ENCODE results near the gene PIH1D2.

PIH1D2 gene

GRCh38 chr11:112106070-112106469 is 32.3 kb upstream of the PIH1D2 start (continued):
- no peak for TF ChIP-seq ZBTB44 (tag by site-specific recombination; IDR thresholded peaks at IDR 0.05)
- no peak for TF ChIP-seq ZNF292 (tag by site-specific recombination; IDR thresholded peaks at IDR 0.05; ENCODE audit: borderline replicate concordance, low read depth)
- no peak for TF ChIP-seq IKZF3 (tag by site-specific recombination; IDR thresholded peaks at IDR 0.05)
- no peak for TF ChIP-seq INSM2 (tag by site-specific recombination; IDR thresholded peaks at IDR 0.05)
- TF ChIP-seq ZNF335 (tag by site-specific recombination; conservative IDR thresholded peaks at IDR 0.05): no peak
- no peak for TF ChIP-seq ZNF658 (tag by site-specific recombination; IDR thresholded peaks at IDR 0.05)
- no peak for TF ChIP-seq ZSCAN4 (tag by site-specific recombination; IDR thresholded peaks at IDR 0.05)

- POLR2A ChIA-PET: no interaction called here
- CTCF ChIA-PET: interaction anchor here (7.4 kb wide), 1 partner anchor 9 kb away, joined by 36 read pairs; no protein-coding TSS in a partner anchor
These were observed 29.6 kb upstream of the PIH1D2 start for GRCh38 chr11:112103446-112103845.

More at GRCh38 chr11:112103446-112103845, 29.6 kb upstream of the PIH1D2 start:
- no peaks in the 10 kb centered on the region for H3K4me1 ChIP-seq (ENCODE audit: control insufficient read depth, insufficient read depth, low read length)
- TF ChIP-seq INSM2 (tag by site-specific recombination; IDR thresholded peaks at IDR 0.05) (no peak), ZBTB11 (tag by site-specific recombination; conservative IDR thresholded peaks at IDR 0.05; ENCODE audit: low read depth) (no peak), GLIS2 (tag by site-specific recombination; IDR thresholded peaks at IDR 0.05) (no peak), PRDM10 (tag by site-specific recombination; IDR thresholded peaks at IDR 0.05) (no peak), SCRT2 (tag by site-specific recombination; IDR thresholded peaks at IDR 0.05) (no peak), KLF7 (tag by site-specific recombination; IDR thresholded peaks at IDR 0.05; ENCODE audit: borderline replicate concordance) (no peak), MYNN (tag by site-specific recombination; IDR thresholded peaks at IDR 0.05; ENCODE audit: borderline replicate concordance) (no peak), ZFP3 (tag by site-specific recombination; IDR thresholded peaks at IDR 0.05; ENCODE audit: low read depth) (no peak), ZNF473 (tag by site-specific recombination; IDR thresholded peaks at IDR 0.05) (no peak), ZNF24 (tag by site-specific recombination; IDR thresholded peaks at IDR 0.05) (no peak), FEZF1 (tag by site-specific recombination; IDR thresholded peaks at IDR 0.05) (no peak), ZNF626 (tag by site-specific recombination; IDR thresholded peaks at IDR 0.05) (no peak)
- H3K27ac ChIP-seq (ENCODE audit: extremely low read depth, low read depth, low read length): no peak overlapping the region
- H3K9me3 ChIP-seq (ENCODE audit: control insufficient read depth, insufficient read depth, low read depth, low read length): no peaks in the 10 kb centered on the region
- H3K36me3 ChIP-seq (ENCODE audit: control insufficient read depth in 2 of 2, insufficient read depth in 1 of 2, low read length in 2 of 2): no peaks in the 10 kb centered on the region
- H3K4me3 ChIP-seq (ENCODE audit: low read depth, low read length): no peak overlapping the region
